NCI-H2227 treated with DMSO at 0.1 percent for 48 hours (cell line): ENCODE data around the gene PHF1.
"Not testable (repeated sequence)": the region's sequence is repeated elsewhere in the genome, so short reads cannot be mapped to it uniquely, and the experiment has no call there.

Experiments used
- DNase-seq: peaks from one replicate; lab custom pipeline; 2025; lab: John Stamatoyannopoulos, UW

The PHF1 gene

DNA sequence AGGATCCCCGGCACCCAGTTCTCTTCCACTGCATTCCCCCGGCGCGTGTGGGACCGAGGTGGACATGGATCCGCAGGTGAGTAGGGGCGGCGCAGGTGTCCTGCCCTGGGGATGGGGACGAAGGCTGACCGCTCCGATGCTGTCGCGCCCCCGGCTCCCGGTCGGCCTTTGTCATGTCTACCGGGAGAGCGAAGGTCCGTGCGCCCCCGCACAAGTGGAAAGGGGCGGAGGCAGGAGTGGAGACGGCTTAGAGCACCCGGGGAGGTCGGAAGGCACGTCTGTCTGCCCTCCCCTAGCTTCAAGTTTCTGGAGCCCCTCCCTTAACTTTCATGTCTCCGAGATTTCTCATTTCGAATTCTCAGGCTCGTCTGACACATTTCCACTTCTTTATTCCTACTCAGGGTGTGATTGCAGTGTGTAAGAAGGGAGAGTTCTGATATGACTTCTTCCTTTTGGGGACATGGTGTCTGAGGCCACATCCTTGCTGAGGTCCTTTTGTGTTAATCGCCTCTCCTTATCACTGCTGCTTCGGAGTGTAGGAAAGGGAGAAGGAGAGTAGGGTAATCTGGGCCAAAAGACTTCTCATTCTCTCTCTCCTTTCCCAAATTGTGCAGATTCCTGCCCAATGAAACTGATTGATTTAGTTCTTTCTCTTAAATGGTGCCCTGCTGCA is 18.8 kb upstream of the PHF1 start:
- DNase-seq = no peak

GRCh38 chr6:33392595-33392948 is 18.2 kb upstream of the PHF1 start:
- DNase-seq = no peak

GRCh38 chr6:33392979-33393378 is 17.8 kb upstream of the PHF1 start:
- no peak for DNase-seq

DNA sequence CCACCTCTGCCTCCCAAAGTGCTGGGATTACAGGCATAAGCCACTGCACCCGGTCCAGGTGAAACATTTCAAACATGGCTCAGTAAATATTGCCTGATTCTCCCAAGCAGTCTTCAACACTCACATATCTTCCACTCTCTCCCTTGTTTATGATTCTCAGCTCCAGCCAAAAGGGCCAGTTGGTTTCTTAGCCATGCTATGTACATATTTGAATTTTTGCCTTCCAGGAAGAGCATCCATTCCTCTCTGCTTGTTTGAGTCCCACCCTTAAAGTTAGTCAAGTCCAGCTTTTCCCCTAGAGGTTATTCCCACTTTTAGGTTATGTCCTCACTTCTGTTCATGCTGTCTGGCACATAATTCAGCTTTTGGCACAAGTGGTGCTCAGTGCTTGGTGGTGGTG is 13.3 kb upstream of the PHF1 start:
- DNase-seq = no peak

GRCh38 chr6:33398601-33399000 is 12.2 kb upstream of the PHF1 start:
- DNase-seq = not testable (repeated sequence)

DNA sequence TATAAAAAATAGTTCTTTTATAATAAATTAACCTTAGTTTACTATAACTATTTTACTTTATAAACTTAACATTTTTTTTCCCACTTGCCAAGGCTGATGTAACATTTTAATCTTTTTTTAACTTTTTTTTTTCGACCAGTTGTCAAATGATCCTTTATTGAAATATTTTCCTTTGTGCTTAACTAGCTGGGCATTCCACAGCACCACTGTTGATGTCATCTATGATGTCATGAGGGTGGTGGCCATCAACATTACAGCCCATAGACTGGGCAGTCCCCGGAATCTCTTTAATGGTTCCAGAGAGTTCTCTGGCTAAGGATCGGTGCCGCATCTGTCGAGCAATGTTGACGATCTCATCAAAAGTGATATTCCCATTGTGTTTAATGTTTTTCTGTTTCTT is 10.9 kb upstream of the PHF1 start:
- not testable (repeated sequence) for DNase-seq

DNA sequence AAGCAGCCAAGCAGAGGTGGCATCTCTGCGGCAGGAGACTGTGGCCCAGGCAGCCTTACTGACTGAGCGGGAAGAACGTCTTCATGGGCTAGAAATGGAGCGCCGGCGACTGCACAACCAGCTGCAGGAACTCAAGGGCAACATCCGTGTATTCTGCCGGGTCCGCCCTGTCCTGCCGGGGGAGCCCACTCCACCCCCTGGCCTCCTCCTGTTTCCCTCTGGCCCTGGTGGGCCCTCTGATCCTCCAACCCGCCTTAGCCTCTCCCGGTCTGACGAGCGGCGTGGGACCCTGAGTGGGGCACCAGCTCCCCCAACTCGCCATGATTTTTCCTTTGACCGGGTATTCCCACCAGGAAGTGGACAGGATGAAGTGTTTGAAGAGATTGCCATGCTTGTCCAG is 5.9 kb upstream of the PHF1 start:
- DNase-seq = no peak

- no peak for DNase-seq
Observed at GRCh38 chr6:33405386-33405940, 5.4 kb upstream of the PHF1 start.

DNA sequence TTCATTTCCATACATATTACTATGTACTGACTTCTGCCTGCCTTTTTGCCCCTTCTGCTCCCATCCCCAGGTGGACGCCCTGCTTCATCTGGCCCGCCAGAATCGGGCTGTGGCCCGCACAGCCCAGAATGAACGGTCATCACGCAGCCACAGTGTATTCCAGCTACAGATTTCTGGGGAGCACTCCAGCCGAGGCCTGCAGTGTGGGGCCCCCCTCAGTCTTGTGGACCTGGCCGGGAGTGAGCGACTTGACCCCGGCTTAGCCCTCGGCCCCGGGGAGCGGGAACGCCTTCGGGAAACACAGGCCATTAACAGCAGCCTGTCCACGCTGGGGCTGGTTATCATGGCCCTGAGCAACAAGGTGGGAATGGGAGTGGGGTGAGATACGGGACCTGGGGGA is 4.7 kb upstream of the PHF1 start:
- no peak for DNase-seq

DNA sequence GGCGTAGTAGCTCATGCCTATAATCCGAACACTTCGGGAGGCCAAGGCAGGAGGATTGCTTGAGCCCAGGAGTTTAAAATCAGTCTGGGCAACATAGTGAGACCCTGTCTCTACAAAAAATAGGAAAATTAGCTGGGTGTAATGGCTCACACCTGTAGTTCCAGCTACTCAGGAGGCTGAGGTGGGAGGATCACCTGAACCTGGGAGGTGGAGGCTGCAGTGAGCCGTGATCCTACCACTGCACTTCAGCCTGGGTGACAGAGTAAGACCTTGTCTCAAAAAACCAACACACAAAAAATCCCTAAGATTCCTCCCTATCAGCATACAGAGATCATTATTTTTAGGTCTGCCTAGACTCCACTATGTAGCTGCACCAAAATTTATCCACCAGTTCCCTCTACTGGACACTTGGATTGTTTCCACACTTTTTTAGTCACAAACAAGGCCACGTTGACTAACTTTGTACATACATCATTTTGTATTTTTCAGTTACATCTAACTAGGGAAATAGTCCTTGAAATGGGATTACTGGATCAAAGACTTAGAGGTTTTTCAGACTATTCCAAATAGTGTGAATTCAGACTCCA is 3.6 kb upstream of the PHF1 start:
- no peak for DNase-seq

GRCh38 chr6:33410050-33410710 is 634 bp upstream of the PHF1 start:
- peak; percentile 96 for DNase-seq

DNA sequence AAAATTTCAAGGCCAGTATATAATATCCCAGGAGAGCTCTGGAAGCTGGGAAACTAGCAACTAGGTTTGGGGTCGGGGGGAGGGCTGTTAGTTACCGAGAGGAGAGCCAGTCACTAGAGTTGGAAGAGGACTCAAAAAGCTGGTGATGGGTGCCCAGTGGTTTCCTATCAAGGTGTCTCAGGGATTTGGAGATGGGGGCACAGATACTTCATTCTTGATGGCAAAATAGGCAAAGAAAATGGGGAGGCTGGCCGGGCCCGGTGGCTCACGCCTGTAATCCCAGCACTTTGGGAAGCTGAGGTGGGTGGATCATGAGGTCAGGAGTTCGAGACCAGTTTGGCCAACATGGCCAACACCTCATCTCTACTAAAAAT is 805 bp downstream of the PHF1 start:
- no peak for DNase-seq

DNA sequence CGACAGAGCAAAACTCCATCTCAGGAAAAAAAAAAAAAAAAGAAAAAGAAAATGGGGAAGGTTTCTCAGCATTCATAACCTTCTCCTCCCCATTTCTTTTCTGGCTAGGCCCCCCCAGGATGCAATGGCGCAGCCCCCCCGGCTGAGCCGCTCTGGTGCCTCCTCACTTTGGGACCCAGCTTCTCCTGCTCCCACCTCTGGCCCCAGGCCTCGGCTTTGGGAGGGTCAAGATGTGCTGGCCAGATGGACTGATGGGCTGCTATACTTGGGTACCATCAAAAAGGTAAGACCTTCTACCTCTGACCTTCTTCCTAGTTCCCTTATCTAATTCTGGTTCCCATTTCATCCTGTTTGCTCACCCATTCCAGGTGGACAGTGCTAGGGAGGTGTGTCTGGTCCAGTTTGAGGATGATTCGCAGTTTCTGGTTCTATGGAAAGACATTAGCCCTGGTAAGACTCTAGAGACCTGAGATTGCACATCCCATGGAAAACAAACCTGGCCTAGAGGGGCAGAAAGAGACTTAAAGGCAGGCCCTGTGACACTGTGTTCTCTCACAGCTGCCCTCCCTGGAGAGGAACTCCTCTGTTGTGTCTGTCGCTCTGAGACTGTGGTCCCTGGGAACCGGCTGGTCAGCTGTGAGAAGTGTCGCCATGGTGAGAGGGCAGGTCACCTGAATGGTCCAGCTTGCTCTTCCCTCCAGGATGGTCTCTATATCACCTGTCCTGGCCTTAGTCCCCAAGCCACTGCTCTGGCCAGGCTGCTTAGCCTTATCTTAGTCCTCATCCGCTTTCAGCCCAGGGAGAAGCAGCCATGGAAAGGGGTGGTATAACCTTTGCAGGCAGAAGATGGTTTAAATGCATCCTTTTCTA is 1.6 kb downstream of the PHF1 start:
- DNase-seq = no peak

GRCh38 chr6:33413241-33414120 is 2.7 kb downstream of the PHF1 start:
- DNase-seq = no peak

DNA sequence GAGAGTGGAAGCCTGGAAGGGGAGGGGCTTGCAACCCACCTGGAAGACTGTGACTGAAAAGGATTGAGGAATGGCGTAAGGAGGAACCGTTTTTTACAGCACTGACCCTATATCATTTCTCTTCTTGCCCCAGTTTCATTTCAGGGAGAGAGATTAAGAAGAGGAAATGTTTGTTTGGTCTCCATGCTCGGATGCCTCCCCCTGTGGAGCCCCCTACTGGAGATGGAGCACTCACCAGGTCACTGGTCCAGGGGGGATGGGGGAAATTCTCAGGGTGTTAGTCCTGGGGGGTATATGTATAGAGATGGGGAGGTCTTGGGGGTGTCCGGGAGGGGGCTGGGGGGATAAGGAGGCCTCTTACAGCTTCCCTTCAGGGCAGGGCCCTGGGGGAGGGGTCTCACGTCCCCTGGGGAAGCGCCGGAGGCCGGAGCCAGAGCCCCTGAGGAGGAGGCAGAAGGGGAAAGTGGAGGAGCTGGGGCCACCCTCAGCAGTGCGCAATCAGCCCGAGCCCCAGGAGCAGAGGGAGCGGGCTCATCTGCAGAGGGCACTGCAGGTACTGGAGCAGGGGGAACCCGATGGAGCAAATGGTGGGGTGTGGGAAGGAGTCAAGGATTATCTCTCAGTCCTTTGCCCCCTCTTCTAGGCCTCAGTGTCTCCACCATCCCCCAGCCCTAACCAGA is 3.9 kb downstream of the PHF1 start:
- no peak for DNase-seq

GRCh38 chr6:33415831-33416230 is 5.0 kb downstream of the PHF1 start:
- DNase-seq = no peak

- DNase-seq = no peak
Observed at GRCh38 chr6:33416386-33417127, 5.7 kb downstream of the PHF1 start.

- no peak for DNase-seq
Observed at GRCh38 chr6:33417128-33417902, 6.5 kb downstream of the PHF1 start.
